Anterior cingulate cortex (tissue), 58 donors: ENCODE results near the gene RBL2.
A peak's percentile ranks its signal among the peaks of the same experiment; 100 is the strongest.

Source experiments
- DNase-seq, 58 donors: peaks; one replicate each; lab custom pipeline; 2025; lab: John Stamatoyannopoulos, UW

Gene RBL2

DNA sequence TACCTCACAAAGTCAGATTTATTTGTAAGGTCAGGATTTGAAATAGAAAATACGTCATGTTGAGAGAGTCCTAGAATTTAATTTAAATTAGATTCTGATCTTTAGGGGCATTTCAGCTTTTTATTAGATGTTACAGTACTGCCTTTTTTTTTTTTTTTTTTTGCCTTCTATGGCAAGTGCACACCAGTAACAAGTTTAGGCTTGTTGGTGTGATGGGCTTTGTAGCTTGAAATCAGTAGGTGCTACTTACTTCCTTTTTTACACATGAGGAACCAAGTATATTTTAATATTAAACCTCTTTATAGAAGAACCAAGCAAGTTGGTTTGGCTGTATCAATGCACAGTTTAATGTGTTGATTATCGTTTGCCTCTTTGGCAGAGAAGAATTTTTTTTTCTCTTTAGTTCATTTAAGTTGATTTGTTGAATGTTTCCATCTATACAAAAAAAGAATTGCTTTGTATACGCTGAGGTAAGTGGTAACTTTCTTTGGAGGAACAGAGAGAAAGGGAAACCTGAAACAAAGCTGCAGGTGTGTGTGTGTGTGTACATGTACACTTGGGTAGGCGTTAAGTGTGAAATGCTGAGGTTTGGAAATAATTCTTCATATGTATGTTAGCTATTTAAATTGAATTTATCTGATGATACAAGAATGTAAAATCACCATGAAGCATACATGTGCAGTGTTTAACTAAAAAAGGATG lies 15.7 kb downstream of the RBL2 start:
- no peak for DNase-seq

DNA sequence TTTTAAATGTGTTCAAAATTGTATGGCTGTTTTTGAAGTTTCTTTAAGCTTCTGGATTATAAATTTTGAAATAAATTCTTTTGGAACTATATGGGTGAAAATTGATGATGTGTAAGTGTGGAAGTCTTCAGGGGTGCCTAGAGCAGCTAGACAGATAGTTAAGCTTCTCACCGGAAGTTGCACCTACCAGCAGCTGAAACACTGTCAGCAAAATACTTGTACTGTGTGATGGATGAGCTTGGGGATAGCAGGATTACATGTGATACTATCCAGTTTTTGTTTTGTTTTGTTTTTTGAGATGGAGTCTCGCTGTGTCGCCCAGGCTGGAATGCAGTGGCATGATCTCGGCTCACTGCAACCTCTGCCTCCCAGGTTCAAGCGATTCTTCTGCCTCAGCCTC lies 19.7 kb downstream of the RBL2 start:
- no peak for DNase-seq

DNA sequence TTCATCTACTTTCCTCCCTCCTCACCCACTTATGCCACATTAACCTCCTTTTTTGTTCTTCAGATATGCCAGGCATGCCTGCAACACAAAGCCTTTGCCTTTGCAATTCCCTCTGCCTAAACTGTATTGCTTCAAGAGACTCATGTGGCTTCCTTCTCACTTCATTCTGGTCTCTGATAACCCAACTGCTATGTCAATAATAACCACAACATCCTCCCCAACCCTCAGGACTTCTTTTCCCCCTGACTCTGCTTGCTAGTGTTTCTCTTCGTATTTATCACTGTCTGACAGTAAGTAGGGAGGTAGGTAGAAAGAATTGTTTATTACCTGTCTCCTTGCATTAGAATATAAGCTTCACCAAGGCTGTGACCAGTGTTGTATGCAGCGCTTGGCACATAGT lies 22.4 kb downstream of the RBL2 start:
- no peak for DNase-seq

DNA sequence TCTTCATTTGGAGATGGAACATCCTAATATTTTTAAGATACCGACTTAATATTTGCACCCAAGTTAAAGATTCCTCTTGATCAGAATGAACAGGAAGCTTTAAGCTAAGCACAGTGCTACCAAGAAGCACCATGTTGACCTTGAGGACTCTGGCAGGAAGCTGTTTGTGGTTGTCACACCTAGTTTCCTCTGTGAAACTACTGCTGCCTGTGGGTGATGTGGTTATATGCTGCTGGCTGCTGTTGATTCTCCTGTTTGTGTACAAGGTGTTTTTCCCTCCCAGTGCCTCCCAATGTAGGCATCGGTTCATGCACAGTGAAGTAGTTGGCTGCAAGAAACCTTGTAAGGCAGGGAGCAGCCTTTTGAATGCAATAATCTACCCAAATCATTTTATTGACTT lies 23.4 kb downstream of the RBL2 start:
- no peak for DNase-seq

- DNase-seq, result no peak
Measured at GRCh38 chr16:53458635-53459034, 24.4 kb downstream of the RBL2 start.

DNA sequence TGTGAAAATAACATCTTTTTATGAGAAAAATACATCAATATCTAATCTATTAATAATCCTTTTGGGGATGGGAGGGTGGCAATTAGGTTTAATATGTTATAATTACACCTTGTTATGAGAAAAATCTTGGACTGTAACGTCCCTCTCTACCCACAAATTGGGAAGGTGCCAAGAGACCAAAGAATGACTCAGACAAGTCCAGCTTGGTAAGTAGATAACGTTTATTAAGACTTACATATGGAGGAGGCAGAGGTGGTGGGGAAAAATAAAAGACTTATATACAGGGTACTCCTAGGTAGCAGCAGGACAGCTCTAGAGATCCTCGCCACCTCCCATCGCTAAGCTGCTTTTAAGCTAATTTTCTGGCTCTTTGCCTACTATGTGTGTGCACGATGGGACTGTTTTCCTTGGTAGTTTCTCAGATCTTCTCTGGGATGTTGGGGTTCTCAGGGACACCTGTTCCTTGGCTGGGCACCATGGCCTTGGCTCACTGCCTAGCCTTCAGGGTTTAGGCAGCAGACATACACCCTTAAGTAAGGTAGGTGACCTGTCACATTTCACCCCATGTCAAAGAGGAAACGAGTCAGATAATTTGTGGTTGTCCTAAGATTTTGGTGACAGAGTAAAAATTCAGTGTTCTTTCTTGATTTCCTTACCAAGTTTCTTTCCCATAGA lies 31.5 kb downstream of the RBL2 start:
- no peak for DNase-seq

DNA sequence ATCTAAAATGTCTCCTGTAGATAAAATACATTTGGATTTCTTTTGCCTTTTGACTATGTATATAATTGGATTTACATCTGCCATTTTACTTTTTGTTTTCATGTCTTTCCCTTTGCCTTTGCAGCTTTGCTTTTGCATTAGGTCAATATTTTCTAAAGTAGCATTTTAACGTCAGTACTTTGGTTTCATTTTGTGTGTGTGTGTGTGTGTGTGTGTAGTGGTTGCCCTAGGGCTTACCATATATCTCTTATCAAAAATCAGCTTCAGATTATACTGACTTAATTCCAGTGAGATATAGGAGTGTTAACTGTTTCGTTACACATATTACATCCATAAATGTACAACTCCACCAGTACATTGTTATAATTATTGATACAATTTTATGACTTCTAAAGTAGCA lies 42.6 kb downstream of the RBL2 start:
- DNase-seq, result no peak

DNA sequence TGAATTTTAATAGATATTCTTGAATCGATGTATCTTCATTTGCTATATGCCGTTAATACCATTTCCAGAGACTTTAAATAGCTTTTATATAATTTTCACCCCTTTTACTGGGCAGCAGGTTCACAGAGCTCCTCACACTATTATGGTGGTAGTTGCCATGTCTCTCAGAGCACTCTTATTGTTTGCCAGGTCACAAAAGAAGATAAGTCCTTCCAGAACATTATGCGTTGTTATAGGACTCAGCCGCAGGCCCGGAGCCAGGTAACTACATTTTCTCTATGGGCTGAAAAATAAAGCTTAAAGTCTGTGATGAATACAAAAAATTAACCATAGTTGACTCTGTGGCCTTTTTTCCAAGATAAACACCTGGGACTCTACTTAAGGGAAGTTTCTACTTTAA lies 44.7 kb downstream of the RBL2 start:
- no peak for DNase-seq

GRCh38 chr16:53480394-53480793 lies 46.1 kb downstream of the RBL2 start:
- no peak for DNase-seq

DNA sequence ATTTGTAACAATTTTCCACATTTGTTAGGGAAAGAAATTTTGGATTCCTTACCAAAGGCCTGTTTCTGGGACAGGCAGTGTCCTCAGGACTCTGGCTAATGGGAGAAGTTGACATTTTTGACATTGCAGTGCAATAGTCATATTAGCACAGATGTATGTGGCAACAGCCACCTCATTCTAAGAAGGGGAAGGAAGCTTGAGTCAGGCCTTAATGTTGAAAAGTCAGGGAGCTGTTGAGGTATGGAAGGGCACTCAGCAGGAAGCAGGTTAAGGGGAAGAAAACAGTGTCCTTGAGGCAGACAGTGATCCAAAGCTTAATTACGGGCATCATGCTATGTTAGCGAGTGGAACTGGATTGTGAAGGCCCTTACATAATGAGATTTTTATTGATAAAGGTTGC lies 47.9 kb downstream of the RBL2 start:
- DNase-seq, result no peak

- DNase-seq, result no peak
Measured at GRCh38 chr16:53484542-53484941, 50.3 kb downstream of the RBL2 start.

DNA sequence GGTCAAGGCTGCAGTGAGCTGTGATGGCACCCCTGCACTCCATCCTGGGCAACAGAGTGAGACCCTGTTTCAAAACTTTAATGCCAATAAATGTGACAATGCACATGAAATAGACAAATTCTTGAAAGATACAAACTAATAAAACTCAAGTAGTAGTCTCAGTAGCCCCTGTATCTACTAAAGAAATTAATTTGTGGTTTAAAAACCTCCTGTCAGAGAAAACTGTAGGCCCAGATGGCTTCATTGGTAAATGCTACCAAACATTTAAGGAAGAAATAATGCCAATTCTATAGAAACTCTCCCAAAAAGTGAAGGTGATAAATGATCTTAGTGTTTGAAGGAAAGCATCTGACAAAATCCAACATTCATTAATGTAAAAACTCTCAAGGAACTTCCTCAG lies 52.0 kb downstream of the RBL2 start:
- no peak for DNase-seq

DNA sequence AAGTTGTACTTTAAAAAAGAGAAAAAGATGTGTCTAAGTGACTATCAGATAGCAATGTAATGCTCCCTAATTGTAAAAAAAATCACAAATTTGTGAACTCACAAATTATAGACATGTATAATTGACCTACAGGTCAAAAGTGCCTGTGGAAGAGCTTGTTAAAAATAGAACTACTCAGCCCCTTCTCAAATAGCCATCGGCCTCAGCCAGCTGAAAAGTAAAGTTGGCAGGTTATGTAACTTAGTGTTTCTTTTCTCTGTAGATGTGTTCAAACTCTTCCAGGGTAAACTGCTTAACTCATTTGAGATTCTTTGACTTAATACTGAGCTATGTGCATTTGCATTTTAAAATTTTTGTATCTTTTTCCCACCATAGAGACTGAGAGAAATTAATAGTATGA lies 55.5 kb downstream of the RBL2 start:
- DNase-seq, result no peak

DNA sequence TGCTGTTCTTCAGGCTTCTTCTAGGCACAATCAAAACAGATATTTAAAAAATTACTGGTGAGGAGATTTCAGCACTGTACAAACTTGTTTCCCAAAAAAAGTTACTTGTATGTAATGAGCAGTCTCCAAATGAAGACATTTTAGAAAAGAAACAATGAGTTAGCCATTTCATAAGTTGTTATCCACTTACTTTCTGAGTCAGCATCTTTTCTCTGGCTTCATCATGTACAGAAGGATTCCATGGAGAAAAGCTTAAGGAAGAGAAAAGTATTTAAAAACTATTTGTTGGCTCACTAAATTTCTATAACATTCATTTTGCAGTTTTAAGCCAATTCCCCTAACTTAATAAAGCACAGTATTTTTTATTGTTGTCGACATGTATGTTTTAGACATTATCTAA lies 58.2 kb downstream of the RBL2 start:
- DNase-seq, result no peak

DNA sequence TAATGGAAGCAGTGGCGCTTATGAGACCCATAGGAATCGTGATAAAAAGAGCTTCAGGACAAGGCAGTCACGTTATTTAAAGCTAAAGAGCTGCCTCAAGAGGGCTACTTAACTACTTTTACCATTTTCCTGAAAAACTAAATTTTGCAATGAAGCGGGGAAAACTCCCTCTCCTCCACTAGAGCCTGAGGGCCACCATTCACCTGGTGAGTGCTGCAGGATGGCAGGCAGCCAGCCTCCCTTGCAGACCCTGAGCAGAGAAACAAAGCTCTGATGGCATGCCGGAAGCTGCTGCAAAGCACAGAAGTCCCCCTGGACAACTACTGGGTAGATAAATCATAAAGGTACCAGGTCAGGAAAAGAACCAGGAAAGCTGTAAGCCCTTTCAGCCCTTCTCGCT lies 60.4 kb downstream of the RBL2 start:
- no peak for DNase-seq

- no peak for DNase-seq
Measured at GRCh38 chr16:53495325-53495724, 61.1 kb downstream of the RBL2 start.

DNA sequence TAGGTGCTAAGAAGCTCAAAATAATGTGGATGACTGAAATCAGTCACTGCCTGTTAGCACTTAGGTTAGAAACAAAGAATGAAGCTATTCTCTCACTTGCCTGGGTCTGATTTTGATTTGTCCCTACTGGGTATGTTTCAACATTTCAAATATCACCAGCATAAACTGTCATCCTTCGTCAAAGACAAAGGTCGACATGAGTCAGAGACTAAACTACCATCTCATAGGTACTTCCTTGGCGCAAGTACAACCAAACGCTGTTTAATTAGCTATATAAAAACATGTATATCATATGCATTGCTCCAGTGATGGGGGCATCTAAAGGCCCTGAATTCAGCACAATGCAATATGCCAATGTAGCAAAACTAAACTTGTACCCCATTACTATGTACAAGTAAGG lies 64.7 kb downstream of the RBL2 start:
- DNase-seq, result no peak

GRCh38 chr16:53501216-53501859 lies 67.1 kb downstream of the RBL2 start:
- DNase-seq, result no peak

- peak in 38 of 58 donors; percentile 2 to 93 (median 68) for DNase-seq
Measured at GRCh38 chr16:53502331-53503269, 68.3 kb downstream of the RBL2 start, which contains the start of gene AKTIP. Gene AKTIP (minus strand): TSS chr16:53503209. CDS start chr16:53500259, 2,950 bp downstream.

DNA sequence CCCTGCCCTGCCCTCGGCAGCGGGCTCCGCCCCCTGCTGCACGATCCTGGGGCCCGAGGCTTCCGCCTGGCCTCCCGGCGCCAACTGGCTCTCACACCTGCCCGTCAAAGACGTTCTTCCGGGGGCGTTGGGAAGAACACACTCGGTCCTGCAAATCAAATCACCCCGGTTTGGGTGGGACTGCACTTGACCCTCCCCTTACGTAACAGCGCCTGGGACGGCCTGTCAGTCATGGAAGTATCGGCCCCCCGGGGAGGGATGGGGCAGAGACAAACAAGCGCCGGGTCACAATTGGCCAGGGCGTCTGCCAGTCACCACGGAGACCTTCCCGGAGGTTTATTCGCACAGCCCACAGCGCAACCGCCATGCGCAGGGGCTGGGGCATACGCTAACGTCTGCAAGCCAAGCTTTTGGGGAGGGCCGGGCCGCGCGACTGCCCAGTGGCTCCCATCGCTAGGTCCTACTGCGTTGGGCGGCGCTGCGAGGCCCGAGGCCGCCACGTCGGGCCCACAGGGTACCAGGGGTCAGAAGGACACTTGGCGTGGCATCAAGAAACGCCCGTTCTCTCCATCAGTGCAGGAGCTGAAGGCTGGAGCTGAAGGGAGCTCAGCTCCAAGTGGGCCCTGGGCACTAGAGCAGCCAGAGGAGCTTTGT lies 69.1 kb downstream of the RBL2 start:
- peak; percentile 95 to 100 (median 100) for DNase-seq
